Activated CD8-positive, alpha-beta T cell treated with anti-CD3 and anti-CD28 coated beads for 36 hours (primary cell): ENCODE measurements around the gene TMEM190. TPM values are rescaled to one million over a fixed set of nuclear protein-coding genes. Genes with fewer than 3 reads are reported as not detected.

Experiments used
- ATAC-seq: fragments of 200-7000 bp; cut with Tn5 transposase; one replicate; pipeline ENCODE4 v1.10.0; 2021; ENCODE audit warnings: mild to moderate bottlenecking, moderate library complexity
- CTCF ChIA-PET: fragments of 350-600 bp; sonication (Branson Sonifier 250); formaldehyde crosslinking; loops from one replicate; lab custom pipeline; 2021; ENCODE audit warnings: antibody characterized with exemption; lab: Charles Lee
- POLR2A ChIA-PET: fragments of 350-600 bp; sonication (Branson Sonifier 250); formaldehyde crosslinking; loops from one replicate; lab custom pipeline; 2021; ENCODE audit warnings: antibody characterized with exemption; lab: Charles Lee
- DNase-seq: peaks from one replicate; pipeline ENCODE4 v3.0.0-alpha.2; 2020
- H3K27ac Mint-ChIP-seq: one replicate; pipeline ENCODE4 v1.8.0; 2021; ENCODE audit warnings: mild to moderate bottlenecking, mixed read lengths
- H3K27me3 Mint-ChIP-seq: one replicate; pipeline ENCODE4 v1.8.0; 2021; ENCODE audit warnings: mixed read lengths
- H3K36me3 Mint-ChIP-seq: one replicate; pipeline ENCODE4 v1.8.0; 2021; ENCODE audit warnings: low read depth, mixed read lengths
- H3K4me1 Mint-ChIP-seq: one replicate; pipeline ENCODE4 v1.8.0; 2021; ENCODE audit warnings: low read depth, mixed read lengths
- H3K4me3 Mint-ChIP-seq: one replicate; pipeline ENCODE4 v1.8.0; 2021; ENCODE audit warnings: mild to moderate bottlenecking, moderate library complexity, mixed read lengths
- H3K9me3 Mint-ChIP-seq: one replicate; pipeline ENCODE4 v1.8.0; 2021; ENCODE audit warnings: mixed read lengths
- intact Hi-C: fragments of 100-400 bp; cut with micrococcal nuclease; formaldehyde crosslinking; loops from one replicate; pipeline ENCODE4 v1.10.0; 2022
- total RNA-seq, 2 experiments: library from RNA; stranded (reverse); gene quantifications; one replicate each; pipeline ENCODE4 v1.2.3, GENCODE V29; 2021
- TF ChIP-seq, protein P1 (sequence below): fragments of 200-600 bp; IDR thresholded peaks from one replicate; pipeline ENCODE4 v1.8.0; 2022; ENCODE audit warnings: antibody characterized with exemption, mild to moderate bottlenecking

TMEM190 gene
- total RNA-seq, 2 experiments from 2014 or later: not detected

DNA sequence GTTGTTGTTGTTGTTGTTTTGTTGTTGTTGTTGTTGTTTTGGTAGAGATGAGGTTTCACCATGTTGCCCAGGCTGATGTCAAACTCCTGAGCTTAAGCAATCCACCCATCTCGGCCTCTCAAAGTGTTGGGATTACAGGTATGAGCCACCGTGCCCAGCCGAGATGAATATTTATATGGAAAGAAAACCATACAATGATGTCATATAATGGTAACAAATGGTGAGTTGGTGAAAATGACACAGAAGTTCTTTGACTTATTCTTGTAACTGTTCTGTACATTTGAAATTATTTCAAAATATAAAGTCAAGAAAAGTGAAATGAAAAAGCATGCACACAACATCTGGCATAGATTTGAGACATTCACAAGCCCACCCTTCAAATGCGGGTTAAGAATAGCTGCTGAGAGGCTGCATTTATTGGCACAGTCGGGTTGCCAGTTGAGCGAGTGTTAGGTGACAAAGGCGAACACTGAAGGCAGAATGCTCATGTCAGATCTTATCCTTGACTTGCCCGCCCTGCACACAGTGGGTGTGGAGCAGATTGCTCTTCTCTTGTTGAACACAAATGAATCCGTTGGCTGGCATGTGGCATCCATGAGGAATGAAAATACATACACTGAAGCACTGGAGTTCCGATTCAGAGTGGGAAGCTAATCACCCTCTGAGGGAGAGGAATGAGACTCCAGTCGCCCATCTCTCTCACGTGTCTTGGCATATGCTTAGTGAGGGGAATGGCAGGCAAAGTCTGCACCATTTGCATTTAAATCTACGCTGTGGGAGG lies 46.8 kb downstream of the TMEM190 start:
- peaks cover 8% of the 10 kb centered on the region for H3K4me1 Mint-ChIP-seq
- H3K4me3 Mint-ChIP-seq: no peak overlapping the region
- CTCF ChIA-PET: no interaction called here
- H3K36me3 Mint-ChIP-seq: no peaks in the 10 kb centered on the region
- DNase-seq (no peak), ATAC-seq (no peak)
- H3K27ac Mint-ChIP-seq: no peak overlapping the region
- TF ChIP-seq, protein P1, sequence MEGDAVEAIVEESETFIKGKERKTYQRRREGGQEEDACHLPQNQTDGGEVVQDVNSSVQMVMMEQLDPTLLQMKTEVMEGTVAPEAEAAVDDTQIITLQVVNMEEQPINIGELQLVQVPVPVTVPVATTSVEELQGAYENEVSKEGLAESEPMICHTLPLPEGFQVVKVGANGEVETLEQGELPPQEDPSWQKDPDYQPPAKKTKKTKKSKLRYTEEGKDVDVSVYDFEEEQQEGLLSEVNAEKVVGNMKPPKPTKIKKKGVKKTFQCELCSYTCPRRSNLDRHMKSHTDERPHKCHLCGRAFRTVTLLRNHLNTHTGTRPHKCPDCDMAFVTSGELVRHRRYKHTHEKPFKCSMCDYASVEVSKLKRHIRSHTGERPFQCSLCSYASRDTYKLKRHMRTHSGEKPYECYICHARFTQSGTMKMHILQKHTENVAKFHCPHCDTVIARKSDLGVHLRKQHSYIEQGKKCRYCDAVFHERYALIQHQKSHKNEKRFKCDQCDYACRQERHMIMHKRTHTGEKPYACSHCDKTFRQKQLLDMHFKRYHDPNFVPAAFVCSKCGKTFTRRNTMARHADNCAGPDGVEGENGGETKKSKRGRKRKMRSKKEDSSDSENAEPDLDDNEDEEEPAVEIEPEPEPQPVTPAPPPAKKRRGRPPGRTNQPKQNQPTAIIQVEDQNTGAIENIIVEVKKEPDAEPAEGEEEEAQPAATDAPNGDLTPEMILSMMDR: no peak
- H3K9me3 Mint-ChIP-seq: no peaks in the 10 kb centered on the region
- intact Hi-C loops: no loop called here
- POLR2A ChIA-PET: no interaction called here
- peaks cover 6% of the 10 kb centered on the region for H3K27me3 Mint-ChIP-seq

GRCh38 chr19:55424518-55424917 lies 47.9 kb downstream of the TMEM190 start:
- intact Hi-C loops: no loop called here
- Mint-ChIP-seq H3K27me3 (peaks cover 9% of the 10 kb centered on the region), H3K36me3 (no peaks in the 10 kb centered on the region), H3K4me3 (no peak overlapping the region), H3K4me1 (peaks cover 8% of the 10 kb centered on the region), H3K9me3 (no peaks in the 10 kb centered on the region), H3K27ac (no peak overlapping the region)
- DNase-seq (no peak), ATAC-seq (no peak)
- ChIA-PET CTCF (interaction anchor here (1.2 kb wide), 1 partner anchor 43 kb away, joined by 3 read pairs; no protein-coding TSS in a partner anchor), POLR2A (no interaction called here)
- TF ChIP-seq, protein P1: no peak

DNA sequence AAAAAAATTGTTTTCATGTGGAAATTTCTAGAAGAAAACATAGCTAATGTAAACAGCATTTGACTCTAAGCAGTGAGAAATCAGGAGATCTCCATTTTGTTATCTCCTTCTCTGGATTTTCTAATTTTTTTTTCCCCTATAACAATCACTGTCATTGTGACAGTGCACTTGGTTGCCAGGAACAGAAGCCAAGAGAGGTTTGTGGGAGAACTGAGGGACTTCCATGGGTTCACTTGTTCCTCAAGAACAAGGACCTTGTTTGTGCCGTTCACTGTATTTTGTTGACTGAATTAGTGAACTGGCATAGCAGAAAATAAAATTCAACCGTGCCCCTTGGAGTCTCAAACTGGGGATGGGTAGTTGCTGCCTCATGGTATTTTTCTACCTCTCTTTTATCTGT lies 49.4 kb downstream of the TMEM190 start:
- CTCF ChIA-PET: no interaction called here
- no peak for ATAC-seq
- TF ChIP-seq, protein P1: no peak
- Mint-ChIP-seq H3K36me3 (no peaks in the 10 kb centered on the region), H3K27me3 (peaks cover 17% of the 10 kb centered on the region), H3K4me1 (peaks cover 6% of the 10 kb centered on the region), H3K4me3 (no peak overlapping the region), H3K27ac (no peak overlapping the region), H3K9me3 (no peaks in the 10 kb centered on the region)
- intact Hi-C loops: no loop called here
- POLR2A ChIA-PET: no interaction called here
- DNase-seq: no peak

Other genes with a start within 250 kb of the TMEM190 start
- gene TNNT1, start 227.6 kb upstream of the TMEM190 start, total RNA-seq: not detected
- gene TNNI3, start 219.1 kb upstream of the TMEM190 start, total RNA-seq: not detected
- not detected for gene DNAAF3, start 210.2 kb upstream of the TMEM190 start, total RNA-seq
- not detected for gene SYT5, start 196.5 kb upstream of the TMEM190 start, total RNA-seq
- not detected for gene PTPRH, start 167.3 kb upstream of the TMEM190 start, total RNA-seq
- 1 to 10 TPM; 5.8 to 6.2 TPM for gene TMEM86B, start 148.1 kb upstream of the TMEM190 start, total RNA-seq
- 100 to 1,000 TPM; 197 to 207 TPM for gene PPP6R1, start 117.8 kb upstream of the TMEM190 start, total RNA-seq
- gene HSPBP1, start 96.7 kb upstream of the TMEM190 start, total RNA-seq: 10 to 100 TPM; 46.4 to 47.1 TPM
- 1 to 10 TPM; 5.1 to 5.8 TPM for gene BRSK1, start 92.8 kb upstream of the TMEM190 start, total RNA-seq
- not detected for gene TMEM150B, start 51.5 kb upstream of the TMEM190 start, total RNA-seq
- 10 to 100 TPM; 32.6 to 33.1 TPM for gene KMT5C, start 37.0 kb upstream of the TMEM190 start, total RNA-seq
- not detected for gene COX6B2, start 22.1 kb upstream of the TMEM190 start, total RNA-seq
- not detected for gene GARIN5B, start 13.6 kb upstream of the TMEM190 start, total RNA-seq
- under 1 TPM in 1 of 2 experiments, not detected in 1; 0.18 TPM for gene IL11, start 6.4 kb upstream of the TMEM190 start, total RNA-seq
- 10 to 100 TPM in 1 of 2 experiments, 1 to 10 TPM in 1; 9.4 to 10.6 TPM for gene TMEM238, start 7.5 kb downstream of the TMEM190 start, total RNA-seq
- gene RPL28, start 9.1 kb downstream of the TMEM190 start, total RNA-seq: 1,000 to 10,000 TPM; 3,001 to 3,058 TPM
- gene UBE2S, start 31.0 kb downstream of the TMEM190 start, total RNA-seq: 100 to 1,000 TPM; 229 to 241 TPM
- gene SHISA7, start 66.5 kb downstream of the TMEM190 start, total RNA-seq: not detected
- 10 to 100 TPM; 29.0 to 29.3 TPM for gene ISOC2, start 84.8 kb downstream of the TMEM190 start, total RNA-seq
- gene C19orf85, start 87.9 kb downstream of the TMEM190 start, total RNA-seq: not detected
- 1 to 10 TPM; 8.4 to 8.6 TPM for gene ZNF628, start 99.8 kb downstream of the TMEM190 start, total RNA-seq
- 10 to 100 TPM; 18.9 to 19.9 TPM for gene NAT14, start 108.4 kb downstream of the TMEM190 start, total RNA-seq
- under 1 TPM; 0.67 to 0.70 TPM for gene SSC5D, start 111.6 kb downstream of the TMEM190 start, total RNA-seq
- gene SBK2, start 160.3 kb downstream of the TMEM190 start, total RNA-seq: not detected
- not detected for gene SBK3, start 168.7 kb downstream of the TMEM190 start, total RNA-seq
- gene ZNF579, start 204.0 kb downstream of the TMEM190 start, total RNA-seq: 1 to 10 TPM; 7.2 TPM
- gene FIZ1, start 222.7 kb downstream of the TMEM190 start, total RNA-seq: 10 to 100 TPM; 11.4 to 13.2 TPM
- 10 to 100 TPM; 11.0 to 12.3 TPM for gene ZNF524, start 223.5 kb downstream of the TMEM190 start, total RNA-seq
- 10 to 100 TPM; 10.6 to 11.7 TPM for gene ZNF865, start 228.8 kb downstream of the TMEM190 start, total RNA-seq
- 1 to 10 TPM; 3.6 to 3.7 TPM for gene ZNF784, start 247.7 kb downstream of the TMEM190 start, total RNA-seq